ENCODE measurements around the gene PTPRG.

DNA sequence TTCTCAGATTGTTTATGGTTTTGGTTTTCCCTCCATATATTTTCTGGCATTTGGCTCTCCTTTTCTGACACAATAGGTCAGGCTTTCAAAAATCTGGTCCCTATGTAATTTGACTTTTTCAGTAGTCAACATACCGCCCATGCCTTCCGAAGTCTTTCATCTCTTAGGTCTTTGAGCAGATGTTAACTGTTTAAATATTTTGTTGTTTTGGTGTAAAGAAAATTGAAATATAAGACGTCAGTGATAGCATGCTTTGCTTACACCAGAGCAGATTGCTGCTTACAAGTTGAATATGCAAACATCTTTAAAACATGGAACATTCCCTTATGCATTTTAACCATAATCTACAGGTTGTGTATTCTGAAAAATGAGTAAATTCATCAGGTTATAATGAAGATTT lies 233.0 kb downstream of the PTPRG start:
- TF ChIP-seq, protein P1, sequence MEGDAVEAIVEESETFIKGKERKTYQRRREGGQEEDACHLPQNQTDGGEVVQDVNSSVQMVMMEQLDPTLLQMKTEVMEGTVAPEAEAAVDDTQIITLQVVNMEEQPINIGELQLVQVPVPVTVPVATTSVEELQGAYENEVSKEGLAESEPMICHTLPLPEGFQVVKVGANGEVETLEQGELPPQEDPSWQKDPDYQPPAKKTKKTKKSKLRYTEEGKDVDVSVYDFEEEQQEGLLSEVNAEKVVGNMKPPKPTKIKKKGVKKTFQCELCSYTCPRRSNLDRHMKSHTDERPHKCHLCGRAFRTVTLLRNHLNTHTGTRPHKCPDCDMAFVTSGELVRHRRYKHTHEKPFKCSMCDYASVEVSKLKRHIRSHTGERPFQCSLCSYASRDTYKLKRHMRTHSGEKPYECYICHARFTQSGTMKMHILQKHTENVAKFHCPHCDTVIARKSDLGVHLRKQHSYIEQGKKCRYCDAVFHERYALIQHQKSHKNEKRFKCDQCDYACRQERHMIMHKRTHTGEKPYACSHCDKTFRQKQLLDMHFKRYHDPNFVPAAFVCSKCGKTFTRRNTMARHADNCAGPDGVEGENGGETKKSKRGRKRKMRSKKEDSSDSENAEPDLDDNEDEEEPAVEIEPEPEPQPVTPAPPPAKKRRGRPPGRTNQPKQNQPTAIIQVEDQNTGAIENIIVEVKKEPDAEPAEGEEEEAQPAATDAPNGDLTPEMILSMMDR (conservative IDR thresholded peaks at IDR 0.05), result no peak
- no peak for TF ChIP-seq ZFX (IDR thresholded peaks at IDR 0.05)
